Cardiac muscle cell (in vitro differentiated cells and primary cell): ENCODE measurements around the gene DAPK1. TPM values are rescaled to one million over a fixed set of nuclear protein-coding genes. Genes with fewer than 3 reads are reported as not detected.

ENCODE experiments used
- DNase-seq, 2 donors: peaks; one replicate each; pipeline versions ENCODE4 v3.0.0 to v3.0.0-alpha.2; 2010 to 2017; ENCODE audit warnings: low read depth in 1 of 2, low spot score in 1 of 2
- H3K27ac ChIP-seq: fragments of 200-600 bp; sonication (generic); 2 replicates; pipeline ENCODE4 v1.5.1; 2016
- H3K27me3 ChIP-seq: fragments of 200-600 bp; sonication (generic); 2 replicates; pipeline ENCODE4 v1.6.0; 2016; ENCODE audit warnings: control low read depth
- H3K36me3 ChIP-seq: fragments of 200-600 bp; sonication (generic); 2 replicates; pipeline ENCODE4 v1.5.1; 2016; ENCODE audit warnings: control low read depth
- H3K4me1 ChIP-seq: fragments of 200-600 bp; sonication (generic); 2 replicates; pipeline ENCODE4 v1.8.1; 2017; ENCODE audit warnings: low read depth, mild to moderate bottlenecking, mixed run types
- H3K4me3 ChIP-seq: fragments of 200-600 bp; sonication (generic); 2 replicates; pipeline ENCODE4 v1.5.1; 2016; ENCODE audit warnings: mild to moderate bottlenecking
- H3K9me3 ChIP-seq: fragments of 200-600 bp; sonication (generic); 2 replicates; pipeline ENCODE4 v1.5.1; 2017; ENCODE audit warnings: low read depth, mild to moderate bottlenecking, control low read depth
- CTCF ChIP-seq: IDR thresholded peaks from 2 replicates; pipeline ENCODE4 v1.5.1; 2012; ENCODE audit warnings: low read depth, mild to moderate bottlenecking, low read length
- polyA plus RNA-seq: library from polyadenylated mRNA; unstranded; fragments of >200 nt; fragmentation: Nextera tagmentation; extraction: Ambion mirVana; gene quantifications from 2 replicates; pipeline ENCODE4 v1.2.1, GENCODE V29; 2016
- total RNA-seq: library from RNA; depleted of rRNA; stranded (reverse); fragments of >200 nt; gene quantifications from 2 replicates; pipeline ENCODE4 v1.2.3, GENCODE V29; 2016

The DAPK1 gene
- total and polyA plus RNA-seq, 2 experiments from 2014 or later = 21.0 to 39.6 TPM

- Histone ChIP-seq H3K4me3 (no peak overlapping the region), H3K36me3 (no peaks in the 10 kb centered on the region), H3K27me3 (no peaks in the 10 kb centered on the region), H3K27ac (no peak overlapping the region), H3K9me3 (no peaks in the 10 kb centered on the region), H3K4me1 (peaks cover 3% of the 10 kb centered on the region)
- no peak for DNase-seq
- no peak for TF ChIP-seq CTCF
These were observed 106.3 kb downstream of the DAPK1 start for GRCh38 chr9:87603854-87604490.

GRCh38 chr9:87604886-87605588 is 107.4 kb downstream of the DAPK1 start:
- Histone ChIP-seq H3K27ac (no peak overlapping the region), H3K27me3 (no peaks in the 10 kb centered on the region), H3K4me3 (no peak overlapping the region), H3K9me3 (no peaks in the 10 kb centered on the region), H3K36me3 (no peaks in the 10 kb centered on the region), H3K4me1 (no peaks in the 10 kb centered on the region)
- no peak for TF ChIP-seq CTCF
- DNase-seq = no peak

DNA sequence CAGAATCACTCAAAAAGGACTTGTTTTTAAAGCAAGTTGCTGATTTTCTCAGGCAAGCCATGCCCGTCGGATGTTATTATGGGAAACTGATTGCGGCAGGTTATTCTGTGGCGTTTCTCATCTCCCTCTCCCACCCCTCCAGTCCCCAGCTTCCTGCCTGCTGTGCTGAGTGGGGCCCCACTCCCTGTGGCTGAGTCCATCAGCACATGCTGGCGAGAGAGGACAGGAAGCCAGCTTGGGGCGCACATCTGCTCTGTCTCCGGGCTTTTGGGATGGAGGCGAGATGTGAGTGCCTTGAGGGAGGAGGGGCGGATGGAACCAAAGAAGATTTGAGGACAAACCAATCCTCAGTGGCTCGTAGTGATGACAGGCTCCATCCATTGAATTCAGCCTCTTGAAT is 108.0 kb downstream of the DAPK1 start:
- no peaks in the 10 kb centered on the region for H3K4me1 ChIP-seq
- H3K36me3 ChIP-seq = no peaks in the 10 kb centered on the region
- no peak overlapping the region for H3K27ac ChIP-seq
- no peak for TF ChIP-seq CTCF
- no peaks in the 10 kb centered on the region for H3K27me3 ChIP-seq
- H3K4me3 ChIP-seq = no peak overlapping the region
- H3K9me3 ChIP-seq = no peaks in the 10 kb centered on the region
- DNase-seq = no peak

DNA sequence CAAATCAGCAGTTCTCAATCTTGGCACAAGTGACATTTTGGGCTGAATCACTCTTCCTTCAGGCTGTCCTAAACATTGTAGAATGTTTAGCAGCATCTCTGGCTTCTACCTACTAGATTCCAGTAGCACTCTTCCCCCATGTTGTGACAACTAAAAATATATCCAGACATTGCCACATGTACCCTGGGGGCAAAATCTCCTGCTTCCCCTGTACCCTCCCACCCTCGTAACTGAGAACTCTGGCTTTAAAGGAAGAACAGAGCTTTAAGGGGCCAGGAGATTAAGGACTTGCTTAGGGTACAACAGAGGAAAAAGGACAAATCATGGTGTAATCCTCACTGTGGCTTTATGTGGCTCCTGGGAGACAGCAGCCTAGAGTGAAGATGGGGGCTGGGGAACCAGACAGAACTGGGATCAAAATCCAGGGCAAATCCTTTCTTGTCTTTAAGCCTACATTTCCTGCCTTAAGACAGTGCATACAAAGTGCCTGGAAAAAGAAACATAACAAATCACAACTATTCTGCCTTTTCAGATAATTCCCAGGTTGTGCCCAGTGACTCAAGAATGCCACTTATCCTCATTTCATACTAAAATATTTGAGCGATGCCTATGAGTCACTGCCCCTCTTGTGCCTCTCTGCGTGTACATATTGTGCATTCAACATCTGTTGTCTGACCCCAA is 109.3 kb downstream of the DAPK1 start:
- TF ChIP-seq CTCF = no peak
- no peaks in the 10 kb centered on the region for H3K27me3 ChIP-seq
- H3K9me3 ChIP-seq = no peaks in the 10 kb centered on the region
- H3K4me3 ChIP-seq = no peak overlapping the region
- no peaks in the 10 kb centered on the region for H3K36me3 ChIP-seq
- no peak overlapping the region for H3K27ac ChIP-seq
- H3K4me1 ChIP-seq = no peaks in the 10 kb centered on the region
- DNase-seq = peak in 1 of 2 donors; percentile 81

DNA sequence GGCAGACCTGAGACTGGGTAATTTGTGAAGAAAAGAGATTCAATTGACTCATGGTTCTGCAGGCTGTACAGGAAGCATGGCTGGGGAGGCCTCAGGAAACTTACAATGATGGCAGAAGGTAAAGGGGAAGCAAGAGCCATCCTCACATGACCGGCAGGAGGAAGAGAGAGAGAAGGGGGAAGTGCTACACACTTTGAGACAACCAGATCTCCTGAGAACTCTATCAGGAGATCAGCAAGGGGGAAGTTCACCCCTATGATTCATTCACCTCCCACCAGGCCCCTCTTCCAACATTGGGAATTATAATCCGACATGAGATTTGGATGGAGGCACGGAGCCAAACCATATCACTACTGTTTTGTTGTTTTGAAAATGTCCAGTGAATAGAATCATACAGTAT is 110.2 kb downstream of the DAPK1 start:
- Histone ChIP-seq H3K27me3 (no peaks in the 10 kb centered on the region), H3K4me1 (no peaks in the 10 kb centered on the region), H3K4me3 (no peak overlapping the region), H3K27ac (no peak overlapping the region), H3K36me3 (no peaks in the 10 kb centered on the region), H3K9me3 (no peaks in the 10 kb centered on the region)
- TF ChIP-seq CTCF = no peak
- no peak for DNase-seq
